ENCODE measurements around the gene MYO1C. TPM values are rescaled to one million over a fixed set of nuclear protein-coding genes. Genes with fewer than 3 reads are reported as not detected.

The MYO1C gene
- total RNA-seq, 1 experiment from 2014 or later, result 227 TPM

DNA sequence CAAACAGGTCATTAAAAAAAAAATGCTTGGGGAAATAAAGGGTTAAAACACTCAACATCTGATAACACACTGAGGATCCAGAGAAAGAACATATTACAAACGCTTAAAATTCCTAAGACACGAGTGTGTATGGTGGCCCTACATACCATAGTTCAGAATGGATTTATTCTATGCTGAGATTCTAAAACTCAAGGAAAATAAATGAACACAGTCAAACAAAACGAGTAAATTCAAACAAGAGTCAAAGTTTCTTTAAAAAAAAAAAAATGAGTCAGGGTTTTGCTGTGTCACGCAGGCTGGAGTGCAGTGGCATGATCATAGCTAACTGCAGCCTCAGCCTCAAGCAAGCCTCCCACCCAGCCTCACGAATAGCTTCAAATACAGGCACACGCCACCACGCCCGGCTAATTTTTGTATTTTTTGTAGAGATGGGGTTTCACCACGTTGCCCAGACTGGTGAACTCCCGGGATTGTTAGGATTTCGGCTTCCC, 53.8 kb downstream of the MYO1C start:
- no peaks in the 10 kb centered on the region for H3K27me3 ChIP-seq (ENCODE audit: insufficient read depth, low read length)
- TF ChIP-seq, protein P1, sequence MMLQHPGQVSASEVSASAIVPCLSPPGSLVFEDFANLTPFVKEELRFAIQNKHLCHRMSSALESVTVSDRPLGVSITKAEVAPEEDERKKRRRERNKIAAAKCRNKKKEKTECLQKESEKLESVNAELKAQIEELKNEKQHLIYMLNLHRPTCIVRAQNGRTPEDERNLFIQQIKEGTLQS (IDR thresholded peaks at IDR 0.05), result no peak
- TF ChIP-seq JUND (IDR thresholded peaks at IDR 0.05), result no peak
- no TSS peak for BruUV-seq (replicated peaks)
- no peak overlapping the region for H3K27ac ChIP-seq (ENCODE audit: low read depth, low read length)
- H3K4me3 ChIP-seq (replicated peaks in 1 of 2; ENCODE audit: low read depth in 1 of 2, low read length in 2 of 2), result no peak overlapping the region
- RAD21 ChIA-PET (ENCODE audit: low non-redundant PET in 1 of 2, low total read pairs in 2 of 2, uncharacterized antibody in 2 of 2, unreplicated experiment in 2 of 2), result no interaction called here
- H3K4me2 ChIP-seq (ENCODE audit: low read length), result no peak overlapping the region
- no peaks in the 10 kb centered on the region for H3K9me2 ChIP-seq (ENCODE audit: insufficient read depth)
- intact Hi-C loops (cut with micrococcal nuclease), result no loop called here
- CTCF ChIA-PET, result no interaction called here
- H3K9ac ChIP-seq (ENCODE audit: low read length), result no peak overlapping the region
- DNase-seq (ENCODE audit: low read depth, low spot score) (no peak), ATAC-seq (no peak)
- peaks cover 97% of the 10 kb centered on the region for H3K79me2 ChIP-seq (ENCODE audit: insufficient read depth, low read length)
- 0 out of 2 replicates have a peak, but pooled peaks cover 2% of the 10 kb centered on the region for H4K20me1 ChIP-seq (ENCODE audit: insufficient read depth)
- H3K36me3 ChIP-seq (ENCODE audit: control insufficient read depth in 1 of 2, insufficient read depth in 2 of 2, low read length in 2 of 2), result peaks cover 19 to 21% of the 10 kb centered on the region in 2 experiments; a peak in 3 of 4 replicates
- no peaks in the 10 kb centered on the region for H3K9me3 ChIP-seq (ENCODE audit: control insufficient read depth in 1 of 2, insufficient read depth in 1 of 2, low read depth in 1 of 2, low read length in 2 of 2)
- POLR2A ChIA-PET, result no interaction called here
- H2AFZ ChIP-seq (ENCODE audit: low read depth, low read length, poor library complexity, severe bottlenecking), result no peak overlapping the region
- H3K4me1 ChIP-seq (ENCODE audit: control insufficient read depth in 1 of 2, insufficient read depth in 2 of 2, low read length in 2 of 2), result peaks cover 0 to 7% of the 10 kb centered on the region in 2 experiments; a peak in 2 of 4 replicates

DNA sequence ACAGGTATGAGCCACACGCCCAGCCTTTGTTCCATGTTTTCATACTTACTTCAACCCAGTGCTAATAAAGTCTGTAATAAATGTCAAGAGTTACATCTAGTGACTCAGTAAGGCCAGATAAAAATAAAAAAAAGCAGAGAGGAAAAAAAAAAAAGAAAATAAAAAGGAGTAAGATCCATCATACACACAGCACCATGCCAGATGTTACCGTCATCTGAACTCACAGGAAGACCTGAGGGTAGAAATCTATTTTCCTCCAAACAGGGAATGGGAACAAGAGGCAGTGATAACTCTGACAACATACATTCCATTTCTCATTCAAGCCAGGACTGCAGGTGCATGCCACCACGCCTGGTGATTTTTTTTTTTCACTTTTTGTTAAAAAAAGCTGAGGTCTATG, 57.2 kb downstream of the MYO1C start:
- Histone ChIP-seq H3K36me3 (ENCODE audit: control insufficient read depth in 1 of 2, insufficient read depth in 2 of 2, low read length in 2 of 2) (peaks cover 21% of the 10 kb centered on the region in 2 experiments; a peak in 3 of 4 replicates), H3K79me2 (ENCODE audit: insufficient read depth, low read length) (peaks cover 99% of the 10 kb centered on the region), H4K20me1 (ENCODE audit: insufficient read depth) (0 out of 2 replicates have a peak, but pooled peaks cover 2% of the 10 kb centered on the region), H3K27me3 (ENCODE audit: insufficient read depth, low read length) (no peaks in the 10 kb centered on the region), H3K27ac (ENCODE audit: low read depth, low read length) (no peak overlapping the region), H3K4me2 (ENCODE audit: low read length) (no peak overlapping the region), H2AFZ (ENCODE audit: low read depth, low read length, poor library complexity, severe bottlenecking) (no peak overlapping the region), H3K9me2 (ENCODE audit: insufficient read depth) (no peaks in the 10 kb centered on the region), H3K9ac (ENCODE audit: low read length) (no peak overlapping the region), H3K4me1 (ENCODE audit: control insufficient read depth in 1 of 2, insufficient read depth in 2 of 2, low read length in 2 of 2) (peaks cover 0 to 7% of the 10 kb centered on the region in 2 experiments; a peak in 2 of 4 replicates), H3K4me3 (replicated peaks in 1 of 2; ENCODE audit: low read depth in 1 of 2, low read length in 2 of 2) (no peak overlapping the region), H3K9me3 (ENCODE audit: control insufficient read depth in 1 of 2, insufficient read depth in 1 of 2, low read depth in 1 of 2, low read length in 2 of 2) (no peaks in the 10 kb centered on the region)
- BruUV-seq (replicated peaks), result TSS peak; percentile 38
- intact Hi-C loops (cut with micrococcal nuclease), result no loop called here
- CTCF ChIA-PET, result no interaction called here
- RAD21 ChIA-PET (ENCODE audit: low non-redundant PET in 1 of 2, low total read pairs in 2 of 2, uncharacterized antibody in 2 of 2, unreplicated experiment in 2 of 2), result no interaction called here
- no peak for DNase-seq (ENCODE audit: low read depth, low spot score)
- POLR2A ChIA-PET, result no interaction called here
- TF ChIP-seq EGR1 (IDR thresholded peaks at IDR 0.05; ENCODE audit: low read depth), result no peak
- no peak for TF ChIP-seq JUND (IDR thresholded peaks at IDR 0.05)
- TF ChIP-seq CBX3 (IDR thresholded peaks at IDR 0.05; ENCODE audit: low read depth), result no peak
- TF ChIP-seq FOSL1 (IDR thresholded peaks at IDR 0.05; ENCODE audit: low read depth), result no peak
- no peak for TF ChIP-seq RAD21 (IDR thresholded peaks at IDR 0.05; ENCODE audit: low read depth)
- no peak for ATAC-seq

Data from HCT116 (cell line).